ENCODE measurements around the gene TMEM120A. TPM values are rescaled to one million over a fixed set of nuclear protein-coding genes. Genes with fewer than 3 reads are reported as not detected.

The TMEM120A gene
- polyA plus RNA-seq, 5 donors, result 34.0 to 45.8 (median 42.5) TPM

DNA sequence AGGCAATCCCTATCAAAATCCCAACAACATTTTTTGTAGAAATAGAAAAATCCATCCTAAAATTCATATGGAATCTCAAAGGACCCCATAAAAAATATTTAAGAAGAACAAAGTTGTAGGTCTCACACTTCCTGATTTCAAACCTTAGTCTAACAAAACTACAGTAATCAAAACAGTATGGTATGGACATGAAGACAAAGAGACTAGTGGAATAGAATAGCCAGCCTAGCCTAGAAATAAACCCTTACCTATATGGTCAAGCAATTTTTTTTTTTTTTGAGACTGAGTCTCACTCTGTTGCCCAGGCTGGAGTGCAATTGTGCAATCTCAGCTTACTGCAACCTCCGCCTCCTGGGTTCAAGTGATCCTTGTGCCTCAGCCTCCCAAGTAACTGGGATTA, 3.6 kb upstream of the TMEM120A start:
- DNase-seq, result no peak

DNA sequence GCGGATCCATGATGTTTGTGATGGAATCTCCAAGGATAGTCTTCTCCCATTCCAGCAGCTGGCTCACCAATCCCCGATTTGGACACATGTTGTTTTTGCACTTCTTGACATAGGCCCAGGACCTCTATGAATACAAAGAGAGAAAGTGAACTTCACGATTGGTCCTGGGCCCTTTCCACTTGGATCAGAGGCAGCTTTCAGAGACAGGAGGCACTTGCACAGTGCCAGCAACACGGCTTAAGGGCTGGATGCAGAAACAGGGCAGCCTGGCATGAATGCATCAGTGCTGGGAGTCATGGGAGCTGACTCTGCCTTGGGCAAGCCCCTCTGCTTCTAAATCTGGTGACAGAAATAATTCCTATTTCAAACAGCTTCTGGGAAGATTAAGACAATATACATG, 2.1 kb upstream of the TMEM120A start:
- DNase-seq, result no peak

DNA sequence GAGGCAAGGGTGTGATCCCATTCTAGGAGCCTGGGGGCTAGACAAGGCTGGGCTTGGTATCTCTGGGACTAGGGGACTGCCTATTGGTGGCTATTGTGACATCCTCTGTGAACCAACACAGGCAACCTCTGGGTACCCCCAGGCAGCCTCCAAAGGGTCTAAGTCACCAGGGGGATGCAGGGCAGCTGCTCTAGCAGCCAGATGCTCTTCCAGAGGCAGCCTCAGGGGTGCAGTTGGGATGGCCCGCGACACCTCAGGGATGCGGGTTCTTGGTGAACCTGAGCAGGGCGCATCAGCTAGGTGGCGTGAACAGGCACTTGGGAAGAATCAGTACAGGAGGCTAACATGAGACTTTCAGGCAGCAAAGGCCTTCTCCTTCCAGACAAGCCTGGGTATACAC, 1.6 kb upstream of the TMEM120A start:
- no peak for DNase-seq

DNA sequence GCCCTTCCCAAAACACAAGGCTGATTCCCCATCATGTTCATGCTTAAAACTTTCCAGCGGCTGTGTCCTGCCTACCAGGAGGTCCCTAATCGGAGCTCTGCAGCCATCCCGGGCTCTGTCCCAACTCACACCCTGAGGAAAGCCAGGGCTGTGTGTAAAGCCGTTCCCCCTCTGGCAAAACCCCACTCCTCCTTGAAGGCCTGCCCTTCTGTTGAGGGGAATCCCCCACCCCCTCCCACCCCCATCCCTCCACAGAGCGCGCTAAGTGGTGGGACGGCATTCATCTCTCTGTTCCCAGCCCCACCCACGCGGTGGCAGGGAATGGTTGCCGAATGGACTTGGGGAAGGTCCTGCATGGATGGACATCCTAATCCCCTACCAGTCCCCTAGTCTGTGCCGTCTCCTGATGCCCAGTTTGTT, 667 bp upstream of the TMEM120A start:
- peak in 1 of 2 donors; percentile 17 for DNase-seq

DNA sequence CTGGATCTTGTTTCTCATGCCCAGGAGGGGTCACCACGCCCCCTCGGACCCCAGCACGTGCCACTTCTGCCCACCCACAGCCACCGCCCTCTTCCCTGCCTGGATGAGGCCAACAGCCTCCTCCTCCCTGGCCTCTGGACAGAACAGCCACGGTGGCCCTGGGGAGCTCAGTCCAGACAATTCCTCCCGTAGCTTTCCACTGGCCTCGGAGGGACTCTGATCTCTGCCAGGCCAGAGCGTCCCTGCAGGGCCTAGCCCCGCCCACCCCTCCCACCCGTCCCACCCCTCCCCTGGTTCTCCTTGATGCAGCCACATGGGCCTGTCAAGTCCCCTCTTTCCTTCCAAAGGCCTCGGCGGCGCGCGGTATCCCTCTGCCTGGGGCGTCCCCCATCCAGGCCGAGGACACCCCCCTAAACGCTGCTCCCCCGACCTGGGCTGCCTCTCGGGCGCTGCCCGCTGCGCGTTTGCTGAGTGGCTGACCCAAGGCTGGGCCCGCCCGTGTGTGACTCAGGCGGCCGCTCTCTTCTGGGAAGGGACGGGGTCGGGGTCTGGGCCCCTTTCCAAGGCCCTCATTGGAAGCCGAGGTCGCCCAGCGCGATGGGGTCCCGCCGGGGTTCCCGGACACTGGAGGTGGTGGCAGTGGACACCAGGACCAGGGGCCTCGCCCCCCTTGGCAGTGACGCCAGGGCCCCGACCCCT, 557 bp downstream of the TMEM120A start:
- peak; percentile 39 to 49 for DNase-seq

DNA sequence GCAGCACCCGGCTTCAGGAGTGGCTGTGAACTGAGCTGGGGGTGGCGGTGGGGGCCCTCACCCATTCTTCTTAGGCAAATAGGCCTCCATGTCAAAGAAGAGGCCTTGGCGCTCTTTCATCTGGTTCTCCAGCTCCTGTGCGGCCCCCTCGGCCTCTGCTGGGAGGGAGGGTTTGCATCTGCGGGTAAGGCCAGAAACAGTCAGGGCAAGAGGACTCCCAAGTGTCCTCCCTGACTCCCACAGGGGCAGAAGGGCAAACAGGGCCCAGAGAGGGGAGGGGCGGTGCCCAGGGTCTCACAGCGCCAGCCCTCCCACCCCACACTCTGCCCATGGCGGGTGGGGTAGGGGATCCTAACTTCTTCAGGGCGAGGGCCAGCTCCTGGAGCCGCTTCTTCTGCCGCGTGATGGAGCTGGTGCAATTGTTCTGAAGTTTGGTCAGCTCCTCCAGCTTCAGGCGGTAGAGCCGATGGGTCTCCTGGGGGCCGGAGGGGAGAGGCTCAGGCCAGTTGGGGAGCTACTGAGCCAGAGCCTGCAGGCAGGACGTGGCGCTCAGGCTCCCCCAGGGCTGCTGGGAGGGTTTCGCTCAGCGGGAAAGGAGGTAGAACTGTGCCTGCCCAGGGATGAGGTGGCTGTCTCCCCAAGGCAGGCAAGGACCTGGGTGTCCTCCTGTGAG, 2.2 kb downstream of the TMEM120A start:
- no peak for DNase-seq

DNA sequence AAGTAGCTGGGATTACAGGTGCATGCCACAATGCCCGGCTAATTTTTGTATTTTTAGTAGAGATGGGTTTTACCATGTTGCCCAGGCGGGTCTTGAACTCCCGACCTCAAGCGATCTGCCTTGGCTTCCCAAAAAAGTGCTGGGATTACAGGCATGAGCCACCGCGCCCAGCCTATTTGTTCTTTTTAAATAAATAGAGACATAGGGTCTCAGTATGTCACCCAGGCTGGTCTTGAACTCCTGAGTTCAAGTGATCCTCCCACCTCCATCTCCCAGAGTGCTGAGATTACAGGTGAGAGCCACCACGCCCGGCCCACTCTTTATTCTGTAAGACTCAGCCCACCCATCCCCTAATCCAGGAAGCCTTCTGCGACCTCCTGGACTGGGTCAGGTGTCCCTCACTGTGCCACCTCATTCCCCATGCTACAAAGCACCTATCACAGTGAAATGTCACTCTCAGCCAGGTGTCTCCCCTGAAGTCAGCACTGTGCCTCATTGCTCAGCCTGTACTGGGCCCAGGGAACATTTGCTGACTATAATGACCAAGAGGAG, 2.8 kb downstream of the TMEM120A start:
- no peak for DNase-seq

DNA sequence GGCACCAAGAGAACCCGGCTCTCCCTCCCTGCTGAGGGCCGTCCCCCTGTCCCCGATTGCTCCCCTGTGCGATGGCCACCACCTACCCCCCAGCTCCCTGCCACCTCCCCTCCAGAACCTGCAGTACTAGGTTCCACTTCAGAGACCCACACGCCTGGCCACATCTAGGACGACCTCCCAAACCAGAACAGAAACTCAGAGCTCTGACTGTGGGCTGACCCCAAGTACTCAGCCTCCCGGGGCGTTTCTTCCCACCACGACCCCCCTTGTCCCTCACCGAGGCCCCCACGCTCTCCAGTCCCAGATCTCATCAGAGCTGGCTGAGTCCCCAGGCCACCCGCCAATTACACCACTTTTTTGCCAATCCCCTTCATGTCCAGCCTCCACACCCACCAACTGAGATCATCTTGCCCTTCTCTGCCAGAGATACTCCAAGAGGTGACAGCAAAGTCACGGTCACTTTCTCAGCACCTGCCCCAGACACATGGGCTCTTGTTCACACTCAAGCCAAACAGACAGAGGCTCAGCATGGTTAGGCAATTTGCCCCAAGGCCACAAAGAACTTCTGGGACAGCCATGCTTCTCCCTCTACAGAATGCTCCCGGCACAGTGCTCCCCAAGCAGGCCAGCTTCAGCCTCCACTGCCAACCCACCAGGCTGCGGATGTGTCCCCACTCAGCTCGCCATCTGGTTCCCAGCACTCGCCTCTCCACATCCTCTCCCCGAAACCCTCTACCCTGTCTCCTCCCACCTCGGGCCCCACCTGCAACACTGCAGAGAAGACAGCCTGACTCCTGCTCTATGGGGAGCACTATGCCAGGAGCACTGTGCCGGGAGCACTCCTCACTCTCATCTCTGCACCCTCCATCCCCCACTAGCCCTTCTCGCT, 4.7 kb downstream of the TMEM120A start:
- DNase-seq, result peak in 1 of 2 donors; percentile 29

DNA sequence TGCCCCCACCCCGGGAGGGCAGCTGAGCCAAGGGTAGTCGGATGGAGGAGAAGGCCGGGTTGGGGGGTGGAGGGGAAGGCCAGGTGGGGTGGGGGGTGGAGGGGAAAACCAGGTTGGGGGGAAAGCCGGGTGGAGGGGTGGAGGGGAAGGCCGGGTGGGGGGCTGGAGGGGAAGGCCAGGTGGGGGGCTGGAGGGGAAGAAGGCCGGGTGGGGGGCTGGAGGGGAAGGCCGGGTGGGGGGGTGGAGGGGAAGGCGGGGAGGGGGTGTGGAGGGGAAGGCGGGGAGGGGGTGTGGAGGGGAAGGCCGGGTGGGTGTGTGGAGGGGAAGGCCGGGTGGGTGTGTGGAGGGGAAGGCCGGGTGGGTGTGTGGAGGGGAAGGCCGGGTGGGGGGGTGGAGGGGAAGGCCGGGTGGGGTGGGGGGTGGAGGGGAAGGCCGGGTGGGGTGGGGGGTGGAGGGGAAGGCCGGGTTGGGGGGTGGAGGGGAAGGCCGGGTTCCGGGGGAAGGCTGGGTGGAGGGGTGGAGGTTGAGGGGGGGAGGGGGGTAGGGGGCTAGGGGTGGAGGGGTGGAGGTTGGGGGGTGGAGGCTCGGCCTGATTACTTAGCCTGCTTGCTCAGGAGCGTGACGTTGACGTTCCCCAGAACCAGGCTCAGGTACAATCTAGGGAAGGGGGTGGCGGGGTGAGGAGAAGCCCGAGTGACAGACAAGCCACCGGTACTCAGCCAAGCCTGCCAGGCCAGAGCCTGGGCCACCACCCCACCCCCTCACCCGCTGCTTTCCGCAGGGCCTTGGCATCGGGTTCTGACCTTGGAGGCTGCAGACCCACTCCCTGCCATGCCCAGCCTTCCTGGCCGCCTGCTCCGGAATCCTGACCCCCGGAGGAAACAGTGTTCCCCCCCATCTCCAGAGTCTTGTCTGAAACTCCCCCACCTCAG, 5.6 kb downstream of the TMEM120A start:
- no peak for DNase-seq

DNA sequence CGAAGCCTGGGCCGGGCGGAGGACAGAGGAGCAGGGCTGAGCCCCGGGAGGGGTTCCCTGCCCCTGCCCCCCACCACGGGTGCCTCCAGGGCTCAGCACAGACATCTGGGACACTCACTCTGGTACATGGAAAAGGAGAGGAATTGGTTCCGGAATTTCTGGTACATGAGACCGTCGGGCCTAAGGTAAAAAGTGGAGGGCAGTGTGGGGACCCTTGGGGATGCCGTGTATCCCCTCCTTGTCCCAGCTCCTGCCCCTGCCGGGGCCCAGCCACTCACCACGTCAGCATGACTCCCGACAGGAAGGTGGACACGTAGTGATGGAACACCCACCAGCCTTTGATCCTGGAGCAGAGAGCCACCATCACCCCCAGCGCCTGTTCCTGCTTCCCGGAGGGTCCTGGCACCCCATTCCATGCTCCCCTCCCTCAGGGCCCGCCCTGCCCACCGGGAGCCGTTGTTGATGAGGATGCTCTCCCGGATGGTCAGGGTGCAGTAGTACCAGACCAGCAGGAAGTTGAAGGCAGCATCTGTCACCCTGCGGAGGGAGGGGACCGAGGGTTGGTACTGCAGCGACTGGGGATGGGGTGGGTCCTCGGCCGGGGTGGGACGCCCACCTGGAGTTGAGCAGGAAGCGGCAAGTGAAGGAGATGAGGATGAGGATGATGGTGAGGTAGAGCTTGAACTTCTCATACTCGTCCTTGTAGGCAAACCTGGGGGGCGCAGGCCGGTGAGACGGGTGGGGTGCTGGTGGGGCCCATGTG, 6.4 kb downstream of the TMEM120A start:
- DNase-seq, result no peak

DNA sequence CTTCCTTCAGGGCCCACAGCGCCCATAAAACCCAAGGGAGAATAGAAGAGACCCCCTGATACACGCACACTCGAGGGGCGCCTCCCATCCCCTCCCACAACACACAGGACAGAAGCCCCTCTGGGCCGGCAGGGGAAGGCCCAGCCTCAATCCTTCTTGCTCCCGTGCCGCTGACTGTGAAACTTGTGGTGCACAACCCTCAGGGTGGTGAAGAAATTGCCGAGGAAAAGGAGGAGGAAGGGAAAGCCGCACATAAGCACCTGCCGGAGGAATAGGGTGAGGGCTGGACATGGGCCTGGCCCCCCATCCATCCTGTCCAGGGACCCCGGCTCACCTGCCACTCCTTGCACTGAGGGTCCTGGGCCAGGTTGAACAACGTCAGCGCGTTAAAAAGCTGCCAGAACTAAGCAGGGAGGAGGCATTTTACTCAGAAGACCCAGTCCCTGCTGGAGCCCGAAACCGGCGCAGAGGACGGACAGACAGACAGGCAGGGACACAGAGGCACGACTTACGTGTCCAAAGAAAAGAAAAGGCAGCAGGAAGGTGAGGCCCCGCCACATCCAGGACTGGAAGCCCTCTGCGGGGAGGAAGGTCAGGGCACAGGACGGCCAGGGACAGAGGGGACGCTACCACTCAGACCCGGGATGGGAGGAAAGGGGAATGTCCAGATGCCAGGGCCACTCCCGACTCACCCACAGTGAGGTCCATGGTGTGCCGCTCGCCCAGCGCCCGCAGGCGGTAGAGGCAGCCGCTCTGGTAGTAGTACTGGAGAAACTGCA, 7.2 kb downstream of the TMEM120A start:
- DNase-seq, result no peak

DNA sequence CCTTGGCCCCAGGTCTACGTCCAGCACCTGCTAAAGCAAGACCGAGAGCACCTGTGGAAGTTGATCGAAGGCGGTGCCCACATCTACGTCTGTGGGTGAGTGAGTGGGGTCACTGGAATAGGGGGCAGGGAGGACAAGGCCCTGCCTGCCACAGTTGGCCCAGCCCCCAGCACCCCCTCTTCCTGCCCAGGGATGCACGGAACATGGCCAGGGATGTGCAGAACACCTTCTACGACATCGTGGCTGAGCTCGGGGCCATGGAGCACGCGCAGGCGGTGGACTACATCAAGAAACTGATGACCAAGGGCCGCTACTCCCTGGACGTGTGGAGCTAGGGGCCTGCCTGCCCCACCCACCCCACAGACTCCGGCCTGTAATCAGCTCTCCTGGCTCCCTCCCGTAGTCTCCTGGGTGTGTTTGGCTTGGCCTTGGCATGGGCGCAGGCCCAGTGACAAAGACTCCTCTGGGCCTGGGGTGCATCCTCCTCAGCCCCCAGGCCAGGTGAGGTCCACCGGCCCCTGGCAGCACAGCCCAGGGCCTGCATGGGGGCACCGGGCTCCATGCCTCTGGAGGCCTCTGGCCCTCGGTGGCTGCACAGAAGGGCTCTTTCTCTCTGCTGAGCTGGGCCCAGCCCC, 8.1 kb downstream of the TMEM120A start:
- no peak for DNase-seq

DNA sequence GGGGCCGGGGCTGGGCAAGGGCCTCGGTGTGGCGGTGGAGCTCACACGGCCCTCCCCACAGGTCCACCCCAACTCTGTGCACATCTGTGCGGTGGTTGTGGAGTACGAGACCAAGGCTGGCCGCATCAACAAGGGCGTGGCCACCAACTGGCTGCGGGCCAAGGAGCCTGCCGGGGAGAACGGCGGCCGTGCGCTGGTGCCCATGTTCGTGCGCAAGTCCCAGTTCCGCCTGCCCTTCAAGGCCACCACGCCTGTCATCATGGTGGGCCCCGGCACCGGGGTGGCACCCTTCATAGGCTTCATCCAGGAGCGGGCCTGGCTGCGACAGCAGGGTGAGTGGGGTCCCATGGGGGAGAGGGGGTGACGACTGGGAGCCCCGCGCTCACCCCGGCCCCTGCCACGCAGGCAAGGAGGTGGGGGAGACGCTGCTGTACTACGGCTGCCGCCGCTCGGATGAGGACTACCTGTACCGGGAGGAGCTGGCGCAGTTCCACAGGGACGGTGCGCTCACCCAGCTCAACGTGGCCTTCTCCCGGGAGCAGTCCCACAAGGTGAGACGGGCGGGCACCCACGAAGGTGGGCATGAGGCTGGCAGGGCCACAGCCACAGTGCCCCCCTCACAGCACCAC, 8.8 kb downstream of the TMEM120A start:
- DNase-seq, result no peak

DNA sequence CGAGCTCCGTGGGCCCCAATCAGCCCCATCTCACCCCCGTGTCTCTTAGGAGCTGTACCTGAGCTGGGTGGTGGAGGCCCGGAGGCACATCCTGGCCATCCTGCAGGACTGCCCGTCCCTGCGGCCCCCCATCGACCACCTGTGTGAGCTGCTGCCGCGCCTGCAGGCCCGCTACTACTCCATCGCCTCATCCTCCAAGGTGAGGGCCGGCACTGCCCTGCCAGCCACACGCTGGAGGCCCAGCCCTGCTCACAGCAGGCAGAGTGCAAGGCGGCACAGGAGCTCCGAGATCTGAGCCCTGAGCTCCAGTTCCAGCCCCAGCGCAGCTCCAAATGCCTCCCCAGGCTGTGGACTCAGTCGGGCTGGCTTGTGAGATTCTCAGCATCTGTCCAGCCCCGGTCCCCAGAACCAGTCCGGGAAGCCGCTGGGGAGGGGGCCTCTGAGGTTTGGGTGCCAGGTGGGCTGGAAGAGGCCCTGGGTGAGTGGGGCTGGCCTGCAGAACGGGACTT, 9.3 kb downstream of the TMEM120A start:
- no peak for DNase-seq

DNA sequence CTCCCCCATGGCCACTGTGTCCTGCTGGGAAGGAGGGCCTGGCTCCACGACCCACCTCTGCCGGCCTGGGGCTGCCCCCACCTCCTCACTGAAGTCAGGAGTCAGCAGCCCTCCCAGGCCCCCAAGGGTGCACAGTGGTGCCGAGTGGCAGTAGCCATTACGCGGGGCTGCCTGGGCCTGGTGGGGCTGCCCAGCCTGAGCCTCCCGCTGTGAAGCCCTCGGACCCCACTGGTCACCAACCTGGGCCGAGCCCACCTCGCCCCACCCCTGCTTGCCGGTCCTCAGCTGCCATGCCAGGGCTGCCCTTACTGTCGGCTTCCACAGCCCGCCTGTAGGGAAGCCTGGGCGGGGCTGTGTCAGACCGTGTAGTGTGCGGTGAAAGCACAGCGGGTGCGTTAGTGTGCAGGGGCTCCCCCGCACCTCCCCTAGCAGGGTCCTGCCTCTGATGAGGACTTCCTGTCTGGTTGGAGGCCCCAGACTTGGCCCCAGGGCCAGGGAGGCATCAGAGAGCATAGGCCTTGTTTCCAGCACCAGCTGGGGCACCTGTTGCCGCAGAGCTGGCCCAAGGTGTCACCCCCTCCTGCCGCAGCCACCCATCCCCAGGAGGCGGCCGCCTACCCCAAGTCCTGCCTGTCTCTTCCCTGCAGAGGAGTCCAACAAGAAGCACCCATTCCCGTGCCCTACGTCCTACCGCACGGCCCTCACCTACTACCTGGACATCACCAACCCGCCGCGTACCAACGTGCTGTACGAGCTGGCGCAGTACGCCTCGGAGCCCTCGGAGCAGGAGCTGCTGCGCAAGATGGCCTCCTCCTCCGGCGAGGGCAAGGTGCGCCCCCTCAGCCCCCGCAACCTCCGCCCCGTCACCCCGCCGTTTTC, 10.0 kb downstream of the TMEM120A start:
- no peak for DNase-seq

DNA sequence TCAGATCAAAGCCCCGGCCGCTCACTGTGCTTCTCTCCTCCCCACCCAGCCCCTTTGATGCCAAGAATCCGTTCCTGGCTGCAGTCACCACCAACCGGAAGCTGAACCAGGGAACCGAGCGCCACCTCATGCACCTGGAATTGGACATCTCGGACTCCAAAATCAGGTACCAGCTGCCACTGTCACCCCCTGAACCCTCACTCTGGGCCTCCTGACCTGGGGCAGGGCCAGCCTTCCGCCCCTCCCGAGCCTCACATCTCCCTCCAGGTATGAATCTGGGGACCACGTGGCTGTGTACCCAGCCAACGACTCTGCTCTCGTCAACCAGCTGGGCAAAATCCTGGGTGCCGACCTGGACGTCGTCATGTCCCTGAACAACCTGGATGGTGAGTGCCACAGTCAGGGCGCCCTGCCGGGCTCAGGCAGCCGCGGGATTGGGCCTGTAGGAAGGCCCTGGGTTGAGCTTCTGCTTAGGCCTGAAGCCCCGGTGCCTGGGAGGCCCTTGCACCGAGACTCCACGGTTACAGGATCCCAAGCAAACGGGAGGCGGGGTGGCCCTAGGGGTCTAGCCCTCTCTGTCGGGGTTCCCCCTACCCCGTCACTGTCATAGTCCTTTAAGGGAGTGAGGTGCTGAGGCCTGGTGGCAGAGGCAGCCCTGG, 10.8 kb downstream of the TMEM120A start:
- DNase-seq, result no peak
